HG02840 (cell line): Measurements from ENCODE around the gene CPXM2.

Experiments
- ATAC-seq: cut with Tn5 transposase; IDR thresholded peaks from one replicate; pipeline ENCODE4 v1.9.1; 2021; ENCODE audit warnings: mild to moderate bottlenecking, moderate library complexity, moderate number of reproducible peaks; ENCODE audit not compliant: unreplicated experiment, low FRiP score

CPXM2 gene

GRCh38 chr10:123878666-123879303 is 12.8 kb downstream of the CPXM2 start:
- ATAC-seq = no peak

- ATAC-seq = no peak
Observed at GRCh38 chr10:123870260-123870659, 21.3 kb downstream of the CPXM2 start.

- no peak for ATAC-seq
Observed at GRCh38 chr10:123869020-123869414, 22.6 kb downstream of the CPXM2 start.

- ATAC-seq = no peak
Observed at GRCh38 chr10:123868038-123869019, 23.3 kb downstream of the CPXM2 start.

- ATAC-seq = no peak
Observed at GRCh38 chr10:123865880-123866279, 25.7 kb downstream of the CPXM2 start.

- no peak for ATAC-seq
Observed at GRCh38 chr10:123865350-123865749, 26.3 kb downstream of the CPXM2 start.

GRCh38 chr10:123864923-123865322 is 26.7 kb downstream of the CPXM2 start:
- no peak for ATAC-seq

GRCh38 chr10:123863721-123864482 is 27.7 kb downstream of the CPXM2 start:
- no peak for ATAC-seq

- ATAC-seq = no peak
Observed at GRCh38 chr10:123863183-123863575, 28.4 kb downstream of the CPXM2 start.

- no peak for ATAC-seq
Observed at GRCh38 chr10:123862421-123863182, 29.0 kb downstream of the CPXM2 start.

GRCh38 chr10:123860856-123861255 is 30.8 kb downstream of the CPXM2 start:
- no peak for ATAC-seq

GRCh38 chr10:123860209-123860608 is 31.4 kb downstream of the CPXM2 start:
- no peak for ATAC-seq

GRCh38 chr10:123859653-123860050 is 32.0 kb downstream of the CPXM2 start:
- no peak for ATAC-seq

- ATAC-seq = no peak
Observed at GRCh38 chr10:123858907-123859652, 32.5 kb downstream of the CPXM2 start.

- no peak for ATAC-seq
Observed at GRCh38 chr10:123858077-123858681, 33.4 kb downstream of the CPXM2 start.

- ATAC-seq = no peak
Observed at GRCh38 chr10:123857616-123858015, 34.0 kb downstream of the CPXM2 start.

GRCh38 chr10:123855008-123855684 is 36.5 kb downstream of the CPXM2 start:
- ATAC-seq = no peak

- ATAC-seq = no peak
Observed at GRCh38 chr10:123854498-123854897, 37.1 kb downstream of the CPXM2 start.

- no peak for ATAC-seq
Observed at GRCh38 chr10:123854003-123854402, 37.6 kb downstream of the CPXM2 start.
